Spleen (tissue), 11 donors: ENCODE data around the gene CDK11A. TPM values are rescaled to one million over a fixed set of nuclear protein-coding genes. Genes with fewer than 3 reads are reported as not detected.
"Not testable (repeated sequence)": the region's sequence is repeated elsewhere in the genome, so short reads cannot be mapped to it uniquely, and the experiment has no call there.

Source experiments
- DNase-seq: peaks from one replicate; pipeline ENCODE4 v3.0.0-alpha.2; 2020
- H3K27ac ChIP-seq, 8 donors: fragments of 200-600 bp; sonication (generic) in 7 of 8; 1 replicate in 4 of 8; 2 replicates in 4 of 8; pipeline versions ENCODE4 v1.5.0 to v1.8.0; 2016 to 2021; ENCODE audit warnings: inconsistent platforms in 4 of 8, mild to moderate bottlenecking in 4 of 8, moderate library complexity in 1 of 8
- H3K27me3 ChIP-seq, 7 donors: fragments of 200-600 bp; sonication (generic) in 6 of 7; replicated peaks in 1 of 7; 1 replicate in 4 of 7; 2 replicates in 3 of 7; pipeline versions ENCODE4 v1.5.0 to v1.8.0; 2016 to 2021; ENCODE audit warnings: inconsistent platforms in 3 of 7, mild to moderate bottlenecking in 1 of 7
- H3K36me3 ChIP-seq, 6 donors: fragments of 200-600 bp; sonication (generic) in 5 of 6; 1 replicate in 4 of 6; 2 replicates in 2 of 6; pipeline versions ENCODE4 v1.5.0 to v1.8.0; 2016 to 2021; ENCODE audit warnings: inconsistent platforms in 2 of 6
- H3K4me1 ChIP-seq, 6 donors: fragments of 200-600 bp; sonication (generic) in 5 of 6; 1 replicate in 3 of 6; 2 replicates in 3 of 6; pipeline versions ENCODE4 v1.5.0 to v1.8.0; 2016 to 2021; ENCODE audit warnings: inconsistent platforms in 3 of 6
- H3K4me3 ChIP-seq, 8 donors: fragments of 200-600 bp; sonication (generic) in 7 of 8; 1 replicate in 4 of 8; 2 replicates in 4 of 8; pipeline versions ENCODE4 v1.5.0 to v1.8.0; 2016 to 2021; ENCODE audit warnings: inconsistent platforms in 4 of 8, mild to moderate bottlenecking in 4 of 8, moderate library complexity in 2 of 8
- H3K9me3 ChIP-seq, 8 donors: fragments of 200-600 bp; sonication (generic) in 7 of 8; 1 replicate in 4 of 8; 2 replicates in 4 of 8; pipeline versions ENCODE4 v1.5.0 to v1.8.0; 2016 to 2021; ENCODE audit warnings: inconsistent platforms in 4 of 8
- CTCF ChIP-seq, 11 experiments: fragments of 200-600 bp in 7 of 11; fragments of 450-650 bp in 4 of 11; sonication (generic) in 4 of 11; IDR thresholded peaks in 8 of 11; conservative IDR thresholded peaks in 3 of 11; 1 replicate in 7 of 11; 2 replicates in 4 of 11; pipeline versions ENCODE4 v1.4.0 to v1.8.0; 2016 to 2021; ENCODE audit warnings: antibody characterized with exemption in 11 of 11, inconsistent platforms in 4 of 11, mild to moderate bottlenecking in 1 of 11
- POLR2A ChIP-seq, 3 donors: fragments of 450-650 bp; IDR thresholded peaks; one replicate each; pipeline ENCODE4 v1.5.1; 2017; ENCODE audit warnings: antibody characterized with exemption in 3 of 3, mild to moderate bottlenecking in 1 of 3
- POLR2AphosphoS5 ChIP-seq, 3 donors: sonication (generic); formaldehyde crosslinking; IDR thresholded peaks; one replicate each; pipeline ENCODE4 v1.5.1; 2017; ENCODE audit warnings: antibody characterized with exemption in 3 of 3
- WGBS, 5 donors: extraction: QIAGEN DNeasy Blood & Tissue Kit in 3 of 5; methylation state at CpG; one replicate each; pipeline versions ENCODE4 v1.1.5 to v1.1.7; 2013 to 2018; 5-methylcytosine and 5-hydroxymethylcytosine counted together
- intact Hi-C: fragments of 100-400 bp; cut with DNase I; formaldehyde crosslinking; loops from one replicate; pipeline ENCODE4 v1.15.0; 2023; ENCODE audit warnings: low total_unique reads
- polyA plus RNA-seq, 3 donors: library from polyadenylated mRNA; stranded (reverse); fragments of 200-250 nt; gene quantifications; one replicate each; pipeline ENCODE4 v1.2.1, GENCODE V29; 2013
- total RNA-seq, 7 donors: library from RNA; depleted of rRNA in 3 of 7; stranded (reverse); fragments of >200 nt in 3 of 7; fragmentation: NEBNext Ultra II Directional in 4 of 7; extraction: Animal tissue kit (Norgen Biotek cat#: 25700) in 4 of 7; gene quantifications; one replicate each; pipeline versions ENCODE4 v1.1.0 to v1.2.1, GENCODE V29; 2016 to 2021
- donor health status: healthy with polysubstance abuse.
- donor health status: DM: no; HTN: no; CAD: no; lungs with moderate emphysema.
- donor health status: DM: no; HTN: no; CAD: no.
- donor health status: Bipolar disorder and iron deficiency.
- donor health status: healthy.
- donor health status: DM: no; HTN: no; CAD: no.
- donor health status: DM: yes; HTN: yes; CAD: no.

CDK11A gene
- total and polyA plus RNA-seq, 10 donors: 29.3 to 123 (median 75.5) TPM

GRCh38 chr1:1664941-1665814, 59.0 kb downstream of the CDK11A start:
- peak; percentile 68 for DNase-seq
- no peak overlapping the region for H3K4me3 ChIP-seq
- H3K9me3 ChIP-seq: no peaks in the 10 kb centered on the region
- no peak for TF ChIP-seq CTCF (IDR thresholded peaks at IDR 0.05 in 8 of 11, conservative IDR thresholded peaks at IDR 0.05 in 3 of 11)
- no peak for TF ChIP-seq POLR2A (IDR thresholded peaks at IDR 0.05)
- TF ChIP-seq POLR2AphosphoS5 (IDR thresholded peaks at IDR 0.05): peak; percentile 20 to 60 (median 53)
- H3K27me3 ChIP-seq: no peaks in the 10 kb centered on the region
- H3K27ac ChIP-seq: no peak overlapping the region
- intact Hi-C loops: loop anchor here (10.0 kb wide), 1 partner anchor 60 kb away; the partner anchor contains the start of gene CDK11A
- peaks cover 0 to 11% (median 0%) of the 10 kb centered on the region in 6 donors for H3K4me1 ChIP-seq
- WGBS, 5 donors: 90 to 96% (median 92%) methylated on average over 13 to 27 of the region's 27 CpGs
- peaks cover 0 to 61% (median 41%) of the 10 kb centered on the region in 6 donors for H3K36me3 ChIP-seq

GRCh38 chr1:1664318-1664717, 59.8 kb downstream of the CDK11A start:
- H3K27ac ChIP-seq, DNase-seq, H3K27me3 ChIP-seq, H3K4me3 ChIP-seq, H3K9me3 ChIP-seq: not testable (repeated sequence)
- 13 to 83% (median 76%) methylated on average over 1 to 7 of the region's 11 CpGs for WGBS, 5 donors
- H3K4me1 ChIP-seq: peaks cover 0 to 19% (median 2%) of the 10 kb centered on the region in 6 donors
- H3K36me3 ChIP-seq: peaks cover 0 to 53% (median 34%) of the 10 kb centered on the region in 6 donors
- intact Hi-C loops: loop anchor here (10.0 kb wide), 1 partner anchor 60 kb away; the partner anchor contains the start of gene CDK11A

GRCh38 chr1:1662830-1663560, 61.2 kb downstream of the CDK11A start:
- intact Hi-C loops: loop anchor here (10.0 kb wide), 1 partner anchor 62 kb away; the partner anchor contains the start of gene CDK11A
- peaks cover 0 to 22% (median 4%) of the 10 kb centered on the region in 6 donors for H3K4me1 ChIP-seq
- not testable (repeated sequence) for H3K27me3 ChIP-seq, H3K9me3 ChIP-seq, H3K4me3 ChIP-seq
- H3K36me3 ChIP-seq: peaks cover 0 to 41% (median 24%) of the 10 kb centered on the region in 6 donors
- peak; percentile 52 for DNase-seq
- peak overlapping the region in 4 of 8 donors; percentile 51 to 62 (median 58) for H3K27ac ChIP-seq
- WGBS, 5 donors: 58 to 77% (median 64%) methylated on average over 13 to 15 of the region's 15 CpGs

- Histone ChIP-seq H3K36me3 (peaks cover 0 to 35% (median 22%) of the 10 kb centered on the region in 6 donors), H3K27ac (peak overlapping the region in 1 of 8 donors; percentile 55), H3K4me1 (peaks cover 0 to 26% (median 7%) of the 10 kb centered on the region in 6 donors)
- WGBS, 5 donors: 59 to 89% (median 83%) methylated on average over 4 to 9 of the region's 9 CpGs
- not testable (repeated sequence) for H3K9me3 ChIP-seq, DNase-seq, H3K4me3 ChIP-seq, H3K27me3 ChIP-seq
- intact Hi-C loops: loop anchor here (10.0 kb wide), 1 partner anchor 62 kb away; the partner anchor contains the start of gene CDK11A
Observed at GRCh38 chr1:1662392-1662791, 61.8 kb downstream of the CDK11A start.

GRCh38 chr1:1658583-1659549, 65.3 kb downstream of the CDK11A start, which contains the start of gene CDK11B:
Gene CDK11B (minus strand): TSS chr1:1659004. CDS start chr1:1657485, 1,519 bp downstream.
- intact Hi-C loops, H3K27me3 ChIP-seq, H3K9me3 ChIP-seq: not testable (repeated sequence)
- peaks cover 3 to 42% (median 31%) of the 10 kb centered on the region in 6 donors for H3K36me3 ChIP-seq
- peak within 1 kb of the TSS; percentile 47 to 85 (median 62) for H3K4me3 ChIP-seq
- TF ChIP-seq CTCF (IDR thresholded peaks at IDR 0.05 in 8 of 11, conservative IDR thresholded peaks at IDR 0.05 in 3 of 11): peak in 8 of 11 experiments; percentile 4 to 60 (median 50)
- TF ChIP-seq POLR2AphosphoS5 (IDR thresholded peaks at IDR 0.05): peak; percentile 88 to 94 (median 92)
- peak; percentile 99 for DNase-seq
- WGBS, 5 donors: 0 to 1% (median 1%) methylated on average over 36 to 72 of the region's 96 CpGs
- H3K27ac ChIP-seq: peak within 1 kb of the TSS; percentile 88 to 100 (median 99)
- H3K4me1 ChIP-seq: peaks cover 0 to 49% (median 24%) of the 10 kb centered on the region in 6 donors
